ENCODE measurements around the gene MCM3.

GRCh38 chr6:52254731-52255378 is 29.7 kb downstream of the MCM3 start:
- TF ChIP-seq BHLHE40 (IDR thresholded peaks at IDR 0.05; ENCODE audit: low read depth, low read length), result no peak
- no peak for TF ChIP-seq USF2 (IDR thresholded peaks at IDR 0.05; ENCODE audit: low read depth, low read length)
- no peak for TF ChIP-seq MXI1 (IDR thresholded peaks at IDR 0.05; ENCODE audit: borderline replicate concordance, low read depth, low read length)
- TF ChIP-seq CTCF (conservative IDR thresholded peaks at IDR 0.05; ENCODE audit: low read depth, low read length), result no peak
- TF ChIP-seq POLR2A (IDR thresholded peaks at IDR 0.05; ENCODE audit: low read depth, low read length), result no peak
- no peak for TF ChIP-seq SMC3 (IDR thresholded peaks at IDR 0.05; ENCODE audit: low read depth, low read length)
- no peak for TF ChIP-seq MAFK (IDR thresholded peaks at IDR 0.05; ENCODE audit: low read depth, low read length)
- TF ChIP-seq NFE2L2 (IDR thresholded peaks at IDR 0.05; ENCODE audit: low read depth, low read length), result no peak
- no peak for TF ChIP-seq ELK1 (IDR thresholded peaks at IDR 0.05; ENCODE audit: borderline replicate concordance, low read depth, low read length)
- TF ChIP-seq RFX5 (IDR thresholded peaks at IDR 0.05; ENCODE audit: low read depth, low read length), result no peak
- TF ChIP-seq RCOR1 (IDR thresholded peaks at IDR 0.05; ENCODE audit: insufficient replicate concordance, low read length), result no peak
- TF ChIP-seq FOS (IDR thresholded peaks at IDR 0.05; ENCODE audit: low read depth, low read length), result no peak
- TF ChIP-seq MAZ (IDR thresholded peaks at IDR 0.05; ENCODE audit: borderline replicate concordance, low read depth, low read length), result no peak
- no peak for TF ChIP-seq CEBPB (IDR thresholded peaks at IDR 0.05; ENCODE audit: low read depth, low read length)

Measured in IMR-90 (cell line).